Activated CD4-positive, alpha-beta T cell treated with anti-CD3 and anti-CD28 coated beads, Interleukin-2, amount 10 ng/mL, durations not matched to agents 7 days and 5 days (primary cell): ENCODE measurements around the gene RCL1. TPM values are rescaled to one million over a fixed set of nuclear protein-coding genes. Genes with fewer than 3 reads are reported as not detected.
A peak's percentile ranks its signal among the peaks of the same experiment; 100 is the strongest.

Experiments used
- CTCF ChIA-PET: fragments of 350-600 bp; sonication (Branson Sonifier 250); formaldehyde crosslinking; loops from one replicate; lab custom pipeline; 2021; ENCODE audit warnings: antibody characterized with exemption; lab: Charles Lee
- POLR2A ChIA-PET: fragments of 350-600 bp; sonication (Branson Sonifier 250); formaldehyde crosslinking; loops from one replicate; lab custom pipeline; 2021; ENCODE audit warnings: antibody characterized with exemption; lab: Charles Lee
- DNase-seq: peaks from one replicate; pipeline ENCODE4 v3.0.0-alpha.2; 2020
- H3K27ac Mint-ChIP-seq: one replicate; pipeline ENCODE4 v1.8.0; 2021; ENCODE audit warnings: mild to moderate bottlenecking, moderate library complexity, mixed read lengths
- H3K27me3 Mint-ChIP-seq: one replicate; pipeline ENCODE4 v1.8.0; 2021; ENCODE audit warnings: mixed read lengths
- H3K36me3 Mint-ChIP-seq: one replicate; pipeline ENCODE4 v1.8.0; 2021; ENCODE audit warnings: low read depth, mixed read lengths
- H3K4me1 Mint-ChIP-seq: one replicate; pipeline ENCODE4 v1.8.0; 2021; ENCODE audit warnings: mixed read lengths
- H3K4me3 Mint-ChIP-seq: one replicate; pipeline ENCODE4 v1.8.0; 2021; ENCODE audit warnings: mild to moderate bottlenecking, moderate library complexity, mixed read lengths
- H3K9me3 Mint-ChIP-seq: one replicate; pipeline ENCODE4 v1.8.0; 2021; ENCODE audit warnings: mixed read lengths
- total RNA-seq, 2 experiments: library from RNA; stranded (reverse); gene quantifications; one replicate each; pipeline ENCODE4 v1.2.3, GENCODE V29; 2021

The RCL1 gene
- total RNA-seq, 2 experiments from 2014 or later = 13.6 to 17.3 TPM

GRCh38 chr9:4826417-4827166 is 33.8 kb downstream of the RCL1 start:
- peaks cover 12% of the 10 kb centered on the region for H3K4me1 Mint-ChIP-seq
- H3K27me3 Mint-ChIP-seq = no peaks in the 10 kb centered on the region
- no peaks in the 10 kb centered on the region for H3K9me3 Mint-ChIP-seq
- no peak for DNase-seq
- ChIA-PET POLR2A (no interaction called here), CTCF (interaction anchor here (0.6 to 1.6 kb wide), 4 partner anchors 9 to 275 kb away, joined by 3 to 7 read pairs (median 6); partner anchors contain the start of gene JAK2)
- H3K4me3 Mint-ChIP-seq = no peak overlapping the region
- H3K27ac Mint-ChIP-seq = no peak overlapping the region
- peaks cover 16% of the 10 kb centered on the region for H3K36me3 Mint-ChIP-seq

GRCh38 chr9:4827224-4827623 is 34.5 kb downstream of the RCL1 start:
- Mint-ChIP-seq H3K4me1 (peaks cover 10% of the 10 kb centered on the region), H3K27ac (no peak overlapping the region), H3K4me3 (no peak overlapping the region), H3K9me3 (no peaks in the 10 kb centered on the region), H3K27me3 (no peaks in the 10 kb centered on the region), H3K36me3 (peaks cover 20% of the 10 kb centered on the region)
- CTCF ChIA-PET = interaction anchor here (1.1 to 1.3 kb wide), 3 partner anchors 10 to 158 kb away, joined by 3 to 7 read pairs (median 4); partner anchors contain the start of gene JAK2
- POLR2A ChIA-PET = no interaction called here
- DNase-seq = no peak

- no peak overlapping the region for H3K4me3 Mint-ChIP-seq
- ChIA-PET CTCF (interaction anchor here (0.8 to 2.1 kb wide), 9 partner anchors 9 to 75 kb away, joined by 3 to 8 read pairs (median 3); no protein-coding TSS in a partner anchor), POLR2A (no interaction called here)
- H3K27me3 Mint-ChIP-seq = no peaks in the 10 kb centered on the region
- H3K27ac Mint-ChIP-seq = no peak overlapping the region
- no peaks in the 10 kb centered on the region for H3K9me3 Mint-ChIP-seq
- no peak for DNase-seq
- H3K36me3 Mint-ChIP-seq = peaks cover 31% of the 10 kb centered on the region
- peaks cover 15% of the 10 kb centered on the region for H3K4me1 Mint-ChIP-seq
Observed at GRCh38 chr9:4828761-4829160, 36.0 kb downstream of the RCL1 start.

- ChIA-PET CTCF (interaction anchor here (0.7 to 2.1 kb wide), 3 partner anchors 9 to 36 kb away, joined by 3 to 8 read pairs (median 6); no protein-coding TSS in a partner anchor), POLR2A (no interaction called here)
- no peak overlapping the region for H3K27ac Mint-ChIP-seq
- H3K4me3 Mint-ChIP-seq = no peak overlapping the region
- H3K9me3 Mint-ChIP-seq = no peaks in the 10 kb centered on the region
- H3K4me1 Mint-ChIP-seq = peaks cover 24% of the 10 kb centered on the region
- peaks cover 41% of the 10 kb centered on the region for H3K36me3 Mint-ChIP-seq
- no peaks in the 10 kb centered on the region for H3K27me3 Mint-ChIP-seq
- DNase-seq = no peak
Observed at GRCh38 chr9:4829969-4830368, 37.2 kb downstream of the RCL1 start.

GRCh38 chr9:4830699-4831098 is 38.0 kb downstream of the RCL1 start:
- no peak overlapping the region for H3K27ac Mint-ChIP-seq
- H3K4me1 Mint-ChIP-seq = peaks cover 29% of the 10 kb centered on the region
- H3K4me3 Mint-ChIP-seq = no peak overlapping the region
- no peaks in the 10 kb centered on the region for H3K9me3 Mint-ChIP-seq
- ChIA-PET CTCF (interaction anchor here (0.7 to 1.5 kb wide), 3 partner anchors 8 to 34 kb away, joined by 3 to 6 read pairs (median 4); no protein-coding TSS in a partner anchor), POLR2A (no interaction called here)
- H3K27me3 Mint-ChIP-seq = no peaks in the 10 kb centered on the region
- no peak for DNase-seq
- peaks cover 46% of the 10 kb centered on the region for H3K36me3 Mint-ChIP-seq

GRCh38 chr9:4831119-4831518 is 38.4 kb downstream of the RCL1 start:
- DNase-seq = no peak
- ChIA-PET POLR2A (no interaction called here), CTCF (interaction anchor here (1.1 to 1.5 kb wide), 3 partner anchors 8 to 27 kb away, joined by 4 to 6 read pairs (median 4); no protein-coding TSS in a partner anchor)
- no peak overlapping the region for H3K4me3 Mint-ChIP-seq
- no peaks in the 10 kb centered on the region for H3K27me3 Mint-ChIP-seq
- H3K27ac Mint-ChIP-seq = no peak overlapping the region
- H3K9me3 Mint-ChIP-seq = no peaks in the 10 kb centered on the region
- peaks cover 29% of the 10 kb centered on the region for H3K4me1 Mint-ChIP-seq
- peaks cover 50% of the 10 kb centered on the region for H3K36me3 Mint-ChIP-seq

- Mint-ChIP-seq H3K9me3 (no peaks in the 10 kb centered on the region), H3K27ac (no peak overlapping the region), H3K4me1 (peaks cover 29% of the 10 kb centered on the region), H3K4me3 (no peak overlapping the region), H3K36me3 (peaks cover 51% of the 10 kb centered on the region), H3K27me3 (no peaks in the 10 kb centered on the region)
- ChIA-PET CTCF (interaction anchor here (0.6 to 1.5 kb wide), 3 partner anchors 15 to 1162 kb away, joined by 3 to 4 read pairs (median 4); no protein-coding TSS in a partner anchor), POLR2A (no interaction called here)
- DNase-seq = no peak
Observed at GRCh38 chr9:4831944-4832343, 39.2 kb downstream of the RCL1 start.

GRCh38 chr9:4832786-4833579 is 40.2 kb downstream of the RCL1 start:
- H3K27ac Mint-ChIP-seq = peak overlapping the region; percentile 3
- no peaks in the 10 kb centered on the region for H3K27me3 Mint-ChIP-seq
- H3K9me3 Mint-ChIP-seq = no peaks in the 10 kb centered on the region
- H3K4me1 Mint-ChIP-seq = peaks cover 29% of the 10 kb centered on the region
- CTCF ChIA-PET = interaction anchor here (0.6 to 1.1 kb wide), 4 partner anchors 9 to 1161 kb away, joined by 3 to 4 read pairs (median 3); no protein-coding TSS in a partner anchor
- POLR2A ChIA-PET = no interaction called here
- peak; percentile 22 for DNase-seq
- peaks cover 43% of the 10 kb centered on the region for H3K36me3 Mint-ChIP-seq
- no peak overlapping the region for H3K4me3 Mint-ChIP-seq

- Mint-ChIP-seq H3K36me3 (peaks cover 47% of the 10 kb centered on the region), H3K27ac (no peak overlapping the region), H3K4me3 (no peak overlapping the region), H3K4me1 (peaks cover 29% of the 10 kb centered on the region), H3K27me3 (no peaks in the 10 kb centered on the region), H3K9me3 (no peaks in the 10 kb centered on the region)
- CTCF ChIA-PET = interaction anchor here (0.6 to 1.1 kb wide), 4 partner anchors 8 to 1459 kb away, joined by 3 to 5 read pairs (median 3); no protein-coding TSS in a partner anchor
- POLR2A ChIA-PET = no interaction called here
- no peak for DNase-seq
Observed at GRCh38 chr9:4833781-4834560, 41.2 kb downstream of the RCL1 start.

- peaks cover 54% of the 10 kb centered on the region for H3K36me3 Mint-ChIP-seq
- H3K4me3 Mint-ChIP-seq = no peak overlapping the region
- POLR2A ChIA-PET = no interaction called here
Observed at GRCh38 chr9:4836676-4837075, 43.9 kb downstream of the RCL1 start.

GRCh38 chr9:4837261-4838188 is 44.8 kb downstream of the RCL1 start:
- Mint-ChIP-seq H3K36me3 (peaks cover 55% of the 10 kb centered on the region), H3K27me3 (no peaks in the 10 kb centered on the region), H3K27ac (no peak overlapping the region), H3K9me3 (no peaks in the 10 kb centered on the region), H3K4me1 (peaks cover 24% of the 10 kb centered on the region), H3K4me3 (no peak overlapping the region)
- no peak for DNase-seq
- ChIA-PET POLR2A (no interaction called here), CTCF (interaction anchor here (0.9 to 2.2 kb wide), 5 partner anchors 7 to 52 kb away, joined by 3 to 6 read pairs (median 5); no protein-coding TSS in a partner anchor)

More at GRCh38 chr9:4836676-4837075, 43.9 kb downstream of the RCL1 start:
- Mint-ChIP-seq H3K27ac (no peak overlapping the region), H3K4me1 (peaks cover 29% of the 10 kb centered on the region), H3K9me3 (no peaks in the 10 kb centered on the region), H3K27me3 (no peaks in the 10 kb centered on the region)
- CTCF ChIA-PET = interaction anchor here (0.8 to 1.9 kb wide), 2 partner anchors 14 to 22 kb away, joined by 4 to 5 read pairs; no protein-coding TSS in a partner anchor
- no peak for DNase-seq
